ENCODE data around the gene FBXW8.

FBXW8 gene

DNA sequence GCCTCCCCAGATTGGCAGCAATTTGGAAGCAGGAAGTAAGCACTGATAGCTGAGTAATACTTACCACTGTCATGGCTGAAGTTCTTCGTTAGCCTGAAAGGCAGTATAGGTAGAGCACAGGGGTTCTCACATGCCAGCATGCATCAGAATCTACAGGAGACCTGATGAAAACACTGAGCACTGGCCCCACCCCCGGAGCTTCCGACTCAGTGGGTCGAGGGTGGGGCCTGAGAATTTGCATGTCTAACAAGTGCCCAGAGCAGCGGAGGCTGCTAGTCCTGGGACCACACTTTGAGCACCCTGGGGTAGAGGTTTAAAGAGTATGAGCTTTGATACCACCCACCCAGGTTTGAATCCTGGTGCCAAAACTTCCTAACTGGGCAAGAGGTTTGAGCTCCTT is 89.6 kb downstream of the FBXW8 start:
- no peak for DNase-seq

DNA sequence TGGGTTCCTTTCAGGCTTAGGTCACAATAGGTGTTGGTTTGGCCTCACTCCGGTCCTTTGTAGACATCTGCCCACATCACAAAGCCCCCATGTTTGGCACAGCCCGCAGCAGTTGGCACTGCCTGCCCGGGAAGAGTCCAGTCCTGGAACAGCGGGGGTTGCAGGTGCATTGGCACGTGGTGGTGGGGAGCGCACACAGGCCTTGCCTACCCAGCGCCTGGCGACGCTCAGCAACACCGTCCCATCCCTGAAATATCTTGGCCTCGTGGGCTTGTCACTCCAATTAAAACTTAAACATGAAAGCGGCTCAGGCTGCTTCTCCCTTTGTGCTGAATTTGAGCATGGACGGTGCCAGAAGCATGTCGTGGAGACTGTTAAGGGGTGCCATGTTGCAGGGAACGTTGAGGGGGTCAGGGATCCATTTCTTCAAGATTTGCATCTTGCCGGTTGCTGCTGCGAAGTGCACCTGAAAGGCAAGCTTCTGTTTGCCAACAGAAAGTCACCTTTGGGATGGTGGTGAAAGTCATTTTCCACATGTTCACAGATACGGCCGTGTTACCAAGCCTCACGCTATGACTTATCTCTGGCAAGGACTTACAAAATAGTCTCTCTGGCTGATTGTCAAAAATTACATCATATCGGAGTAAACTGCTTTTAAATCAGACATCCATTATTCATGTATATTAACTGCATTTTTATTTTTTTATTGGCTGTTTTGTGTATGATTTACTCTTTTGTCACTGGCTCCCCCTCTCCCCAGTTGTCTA is 91.5 kb downstream of the FBXW8 start:
- no peak for DNase-seq

DNA sequence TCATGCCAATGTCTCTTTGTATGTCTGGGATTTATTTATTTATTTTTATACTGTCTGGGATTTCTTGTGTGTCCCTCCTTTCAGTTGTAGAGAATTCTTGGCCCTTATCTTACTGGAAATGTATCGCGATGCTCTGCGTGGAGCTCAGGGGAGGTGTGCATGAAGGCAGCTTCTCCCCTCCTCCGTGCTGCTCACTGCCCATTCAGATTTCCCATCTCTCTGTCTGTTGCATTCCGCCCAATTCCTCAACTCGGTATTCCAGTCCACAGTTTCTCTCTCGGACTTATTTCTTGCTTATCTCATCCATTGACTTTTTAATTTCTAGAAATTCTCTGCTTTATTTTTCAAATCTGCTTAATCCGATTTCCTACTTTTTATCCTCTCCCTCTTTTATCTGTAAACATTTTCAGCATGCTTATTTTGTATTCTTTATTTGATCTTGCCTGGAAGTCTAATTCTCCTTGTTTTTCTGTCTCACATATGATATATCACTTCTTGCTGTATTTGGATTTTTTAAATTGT is 93.2 kb downstream of the FBXW8 start:
- no peak for DNase-seq

DNA sequence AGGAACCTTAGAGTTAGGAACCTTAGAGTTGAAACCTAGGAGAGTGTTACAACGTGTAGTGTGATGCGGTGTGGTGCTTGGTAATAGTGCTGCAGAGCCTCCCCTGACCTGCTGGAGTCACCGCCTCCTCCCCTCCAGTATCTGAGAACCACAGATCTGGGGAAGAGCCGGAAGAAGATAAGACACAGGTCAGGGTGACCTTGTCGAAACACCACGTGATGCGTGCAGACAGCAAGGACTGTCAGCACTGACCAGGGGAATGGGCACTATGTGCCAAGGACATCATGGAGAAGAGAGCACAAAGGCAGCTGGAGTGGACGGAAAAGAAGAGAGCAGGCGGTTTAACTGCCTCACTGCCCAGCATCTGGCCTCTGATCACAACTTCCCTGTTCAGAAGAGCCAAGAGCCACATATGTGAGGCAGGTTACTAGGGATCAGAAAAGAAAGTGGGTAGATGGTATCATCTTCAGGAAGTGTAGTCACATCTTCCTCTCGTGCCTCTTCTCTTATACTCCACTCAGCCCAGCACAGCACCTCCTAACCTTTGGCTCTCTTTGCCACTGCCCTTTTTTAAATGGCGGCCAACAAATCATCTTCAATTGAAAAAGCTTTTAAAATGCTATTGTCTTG is 94.8 kb downstream of the FBXW8 start:
- no peak for DNase-seq

DNA sequence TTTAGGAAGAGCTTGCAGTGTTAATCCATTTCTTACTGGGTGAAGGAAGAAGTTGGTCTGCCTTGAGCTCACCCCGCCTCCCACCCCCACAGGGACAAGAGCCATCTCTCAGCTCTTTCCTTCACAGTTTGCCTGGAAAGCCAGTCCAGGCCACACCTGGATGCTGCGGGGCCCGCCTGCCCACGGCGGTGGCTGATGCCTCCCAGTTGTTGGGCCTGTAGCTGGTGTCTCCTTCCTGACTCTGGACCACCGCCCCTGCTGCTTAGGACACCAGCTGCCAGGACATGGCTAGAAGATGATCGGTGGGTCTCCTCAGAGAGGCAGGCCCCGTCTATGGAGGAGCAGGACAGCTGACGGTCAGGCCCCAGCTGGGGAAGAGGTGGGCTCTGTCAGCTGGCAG is 95.6 kb downstream of the FBXW8 start:
- no peak for DNase-seq

DNA sequence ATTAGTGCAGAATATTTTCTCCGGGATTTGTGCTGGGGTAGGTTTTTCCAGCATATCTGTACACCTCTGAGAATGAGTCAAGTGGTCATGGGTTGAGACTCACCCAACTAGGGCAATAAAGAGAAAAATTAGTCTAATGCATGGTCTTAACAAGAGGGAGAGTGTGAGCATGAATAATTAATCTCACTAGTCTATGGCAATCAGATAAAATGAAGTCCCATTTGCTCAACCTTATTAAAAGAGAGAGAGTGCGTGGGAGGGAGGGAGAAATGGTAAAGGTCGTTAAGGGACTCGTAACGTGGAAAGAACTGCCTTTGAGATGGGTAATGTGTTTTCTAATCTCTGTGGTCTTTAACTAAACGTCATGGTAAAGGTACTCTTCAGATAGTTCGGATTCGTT is 96.8 kb downstream of the FBXW8 start:
- no peak for DNase-seq

DNA sequence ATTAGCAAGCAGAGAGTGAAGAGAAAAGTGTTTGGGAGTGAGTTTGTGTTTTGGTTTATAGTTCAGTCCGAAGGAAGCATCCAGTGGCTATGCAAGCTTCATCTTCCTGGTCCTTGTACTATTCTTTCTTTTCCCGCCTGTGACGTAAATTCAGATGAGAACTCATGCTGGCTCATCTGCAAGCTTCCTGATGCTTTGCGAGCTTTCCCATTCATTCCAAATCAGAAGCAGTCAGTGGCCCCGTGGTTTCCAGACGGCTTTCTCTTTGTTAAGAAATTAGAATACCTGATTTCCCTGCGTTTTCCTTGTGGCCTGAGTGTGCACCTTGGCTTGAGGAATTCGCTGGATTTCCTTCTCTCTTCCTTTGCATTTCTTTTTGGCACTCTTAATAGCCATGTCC is 99.0 kb downstream of the FBXW8 start:
- DNase-seq: no peak

DNA sequence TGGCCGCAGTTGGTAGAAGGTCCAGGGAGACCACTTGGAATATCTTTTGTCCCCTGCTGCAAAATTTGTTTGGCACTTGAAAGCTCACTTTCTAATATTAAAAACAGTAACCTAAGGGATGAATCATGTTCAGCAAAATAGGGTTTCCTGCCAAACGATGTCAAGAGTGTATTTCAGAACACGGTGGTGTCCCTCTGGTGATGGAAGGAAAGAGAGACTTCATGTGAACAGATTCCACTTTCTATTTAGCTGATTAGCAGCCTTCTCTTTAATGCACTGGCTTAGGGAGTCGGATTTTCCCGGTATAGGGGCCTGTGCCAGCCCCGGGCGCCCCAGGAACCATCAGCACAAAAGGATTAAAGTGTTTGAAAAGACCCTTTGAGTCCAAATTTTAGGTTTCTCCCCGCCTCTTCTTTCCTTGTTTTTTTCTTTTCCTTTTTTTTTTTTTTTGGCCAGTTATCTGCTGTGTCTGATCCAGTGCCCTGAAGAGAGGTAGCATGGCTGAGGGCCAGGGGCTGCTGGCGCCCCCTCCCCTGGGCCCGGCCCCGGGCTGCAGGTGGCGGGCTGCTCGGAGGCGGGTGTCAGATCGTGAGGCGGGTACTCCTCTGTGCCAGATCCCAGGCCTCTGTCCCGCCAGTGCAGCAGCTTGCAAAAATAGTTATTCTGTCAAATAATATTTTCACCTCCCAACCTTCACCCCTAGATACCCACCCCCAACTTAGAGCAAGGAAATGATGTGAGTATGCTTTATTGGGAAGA is 100.1 kb downstream of the FBXW8 start:
- no peak for DNase-seq

DNA sequence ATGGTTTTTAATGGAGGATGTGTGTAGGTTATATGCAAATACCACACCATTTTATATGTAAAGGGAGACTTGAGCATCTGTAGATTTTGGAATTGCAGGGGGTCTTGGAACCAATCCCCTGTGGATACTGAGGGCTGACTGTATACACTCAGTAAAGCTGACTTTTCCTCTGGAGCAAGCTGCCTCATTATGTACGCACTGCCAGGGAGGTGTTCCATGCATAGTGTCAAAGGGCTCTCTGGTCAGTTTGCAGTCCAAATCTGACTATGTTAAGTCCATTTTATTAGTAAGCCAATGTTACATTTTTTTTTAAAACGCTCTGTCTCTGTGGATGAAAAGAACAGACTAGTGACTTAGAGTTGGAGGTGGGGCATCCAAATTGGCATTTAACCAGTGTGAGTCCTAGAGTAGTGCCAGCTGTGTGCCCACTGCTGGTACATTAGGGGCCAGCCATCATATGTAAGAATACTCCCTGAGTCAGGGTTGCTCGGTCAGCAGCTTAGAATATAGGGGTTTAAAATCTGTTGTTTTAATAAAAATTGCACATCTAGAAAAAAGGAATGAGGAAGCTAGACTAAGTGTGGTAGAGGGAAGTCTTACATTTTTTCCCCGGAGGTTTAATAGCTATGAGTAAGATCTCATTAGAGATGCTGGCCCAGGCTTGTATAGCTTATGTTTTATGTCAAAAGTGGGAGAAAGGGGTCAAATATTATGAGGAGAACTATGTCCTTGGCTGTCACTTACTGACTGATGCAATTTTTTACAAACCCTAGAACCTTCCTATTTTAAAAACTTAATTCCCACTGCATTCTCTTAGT is 101.4 kb downstream of the FBXW8 start:
- DNase-seq: no peak

DNA sequence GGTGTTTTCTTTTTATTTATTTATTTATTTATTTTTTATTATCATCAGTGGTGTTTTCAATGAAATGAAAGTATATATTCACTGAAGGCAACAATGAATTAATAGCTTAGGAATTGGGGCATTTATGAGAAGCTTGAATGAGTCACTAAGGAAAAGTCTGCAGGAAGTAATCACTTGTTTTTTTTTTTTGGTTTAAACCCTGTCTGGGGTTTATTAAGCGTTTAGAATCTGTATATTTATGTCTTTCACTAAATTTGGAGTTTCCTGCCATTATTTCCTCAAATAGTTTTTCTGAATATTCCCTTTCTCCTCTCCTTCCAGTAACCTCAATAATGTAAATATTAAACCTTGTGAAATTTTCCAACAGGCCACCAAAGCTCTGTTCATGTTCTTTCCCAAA is 103.0 kb downstream of the FBXW8 start:
- DNase-seq: no peak

DNA sequence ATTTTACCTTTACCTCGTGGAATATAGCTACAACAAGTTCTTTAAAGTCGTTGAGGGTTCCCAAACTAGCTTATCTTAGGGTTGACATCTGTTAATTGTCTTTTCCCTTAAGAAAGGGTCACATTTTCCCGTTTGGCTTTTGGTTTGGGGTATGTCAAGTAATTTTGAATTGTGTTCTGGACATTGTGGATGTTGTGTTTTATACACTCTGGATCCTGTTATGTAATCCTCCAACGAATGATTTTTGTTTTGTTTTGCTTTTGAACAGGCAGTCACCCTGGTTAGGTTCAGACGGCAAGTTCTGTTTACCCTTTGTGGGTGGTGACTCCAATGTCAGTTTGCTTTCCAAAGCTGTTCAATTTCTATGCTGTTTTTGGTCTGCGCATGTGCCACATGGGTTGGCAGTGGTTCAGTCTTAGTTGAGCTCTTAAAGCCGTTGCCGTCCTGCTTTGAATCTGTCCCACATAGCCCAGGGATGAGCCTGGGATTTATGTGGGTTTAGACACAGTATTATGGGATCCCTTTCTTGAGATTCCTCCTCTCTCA is 103.7 kb downstream of the FBXW8 start:
- no peak for DNase-seq

DNA sequence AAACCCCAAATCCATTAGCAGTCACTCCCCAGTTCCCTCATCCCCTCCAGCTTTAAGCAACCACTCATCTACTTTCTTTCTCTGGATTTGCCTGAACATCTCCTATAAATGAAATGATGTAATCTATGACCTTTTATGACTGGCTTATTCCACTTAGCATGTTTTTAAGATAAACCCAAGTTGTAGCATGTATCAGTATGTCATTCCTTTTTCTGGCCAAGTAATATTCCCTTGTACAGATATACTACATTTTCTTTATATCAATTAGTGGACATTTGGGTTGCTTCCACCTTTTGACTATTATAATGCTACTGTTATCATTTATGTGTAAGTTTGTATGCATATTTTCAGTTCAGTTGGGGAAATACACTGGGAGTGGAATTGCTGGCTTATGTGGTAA is 105.1 kb downstream of the FBXW8 start:
- no peak for DNase-seq

DNA sequence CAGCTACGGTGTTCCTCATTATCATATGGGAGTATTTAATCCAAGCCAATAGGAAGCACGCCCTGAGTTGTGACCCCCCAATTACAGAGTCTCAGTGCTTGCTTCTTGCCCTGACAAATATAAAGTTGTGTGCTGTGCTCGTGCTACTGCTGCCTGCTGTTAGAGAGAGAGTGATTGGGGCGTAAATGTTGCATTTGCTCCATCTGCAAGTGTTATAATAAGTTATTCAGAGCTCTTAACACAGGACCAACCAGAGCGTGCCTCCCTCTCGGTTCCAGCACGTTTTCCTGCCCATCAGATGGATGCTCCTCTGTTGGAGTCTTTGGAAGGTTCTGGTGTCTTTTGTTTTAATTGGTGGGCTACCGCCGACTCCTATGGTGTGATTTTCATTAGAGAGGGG is 107.1 kb downstream of the FBXW8 start:
- DNase-seq: no peak

DNA sequence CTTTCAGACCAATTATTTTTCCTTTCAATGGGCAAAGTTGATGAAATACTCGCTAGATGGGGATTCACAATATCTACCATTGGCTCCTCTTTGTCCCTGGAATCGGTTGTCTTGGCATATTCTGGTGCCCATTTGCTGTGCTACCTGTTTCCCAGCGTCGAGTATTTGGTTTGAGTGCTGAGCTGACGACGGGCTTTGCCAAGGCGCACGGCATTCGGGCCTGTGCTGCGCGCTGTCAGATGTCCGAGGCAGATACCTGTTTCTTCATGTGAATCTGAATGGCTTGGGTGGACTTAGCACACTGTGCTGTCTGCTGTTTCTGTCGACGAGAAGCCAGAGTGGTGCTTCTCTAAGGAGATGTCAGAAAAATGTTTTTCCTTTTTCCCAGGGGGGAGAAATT is 107.5 kb downstream of the FBXW8 start:
- no peak for DNase-seq

DNA sequence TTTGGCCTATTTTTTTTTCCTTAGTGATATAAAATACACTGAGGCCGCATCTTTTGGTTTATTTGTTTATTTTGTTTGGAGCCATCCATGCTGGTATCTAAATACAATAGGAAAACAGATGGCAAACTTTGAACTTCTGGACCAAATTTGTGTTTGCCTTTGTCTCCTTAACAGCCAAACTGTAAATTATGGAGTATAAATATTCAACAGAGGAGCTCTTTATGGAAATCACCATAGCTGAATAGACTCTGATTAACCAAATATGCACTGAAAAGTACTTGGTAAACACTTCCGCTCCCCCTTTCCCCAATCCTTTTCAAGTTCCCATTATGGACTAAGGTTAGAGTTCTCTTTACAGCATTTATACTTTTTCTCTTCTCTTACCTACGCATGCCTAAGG is 107.9 kb downstream of the FBXW8 start:
- DNase-seq: no peak

DNA sequence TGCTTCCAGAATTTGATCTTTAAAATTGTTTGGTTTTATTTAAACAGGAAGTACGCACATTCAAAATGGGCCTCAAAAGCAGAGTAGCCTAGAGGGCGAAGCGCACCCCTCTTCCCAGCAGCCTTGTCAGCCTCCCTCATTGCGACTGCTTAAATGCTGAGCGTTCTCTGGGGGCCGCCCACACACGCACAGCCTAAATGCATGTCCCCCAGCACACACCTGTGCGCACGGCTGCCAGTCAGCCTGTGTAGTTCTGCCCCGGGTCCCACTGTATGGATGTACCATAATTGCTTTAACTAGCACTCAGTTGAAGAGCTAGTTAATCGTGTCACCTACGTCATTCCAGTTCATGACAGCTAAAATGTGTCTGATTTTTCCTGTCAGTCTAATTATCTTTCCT is 109.1 kb downstream of the FBXW8 start:
- no peak for DNase-seq

DNA sequence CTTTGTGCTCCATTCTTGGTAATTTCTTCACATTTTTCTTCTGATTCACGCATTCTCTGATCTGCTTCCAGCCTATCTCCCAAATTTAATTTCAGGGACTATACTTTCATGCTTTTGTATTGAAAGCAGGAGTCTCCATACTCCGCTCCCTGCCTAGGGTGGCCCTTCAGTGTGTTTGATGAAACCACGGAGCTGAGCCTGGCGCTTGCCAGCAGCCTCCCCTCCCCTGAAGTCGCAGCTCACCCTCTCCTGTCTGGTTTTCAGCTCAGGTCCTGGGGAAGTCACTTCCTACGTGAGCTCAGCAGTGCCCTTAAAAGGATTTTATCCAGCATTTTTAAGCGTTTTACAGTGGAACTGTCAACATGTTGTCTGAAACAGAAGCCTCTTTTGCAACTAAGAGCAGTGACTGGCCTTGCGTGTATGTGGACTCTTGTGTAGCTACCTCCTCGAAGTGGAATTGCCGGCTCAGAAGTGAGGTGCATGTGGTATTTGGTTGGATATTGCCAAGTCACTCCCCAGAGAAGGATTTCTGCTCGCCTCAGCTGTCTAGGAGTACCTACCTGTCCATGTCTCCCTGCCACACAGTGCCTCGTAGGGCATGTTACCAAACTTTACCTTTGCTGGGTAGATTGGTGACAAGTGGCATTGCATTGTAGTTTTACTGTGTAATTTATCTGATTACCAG is 109.9 kb downstream of the FBXW8 start:
- no peak for DNase-seq

DNA sequence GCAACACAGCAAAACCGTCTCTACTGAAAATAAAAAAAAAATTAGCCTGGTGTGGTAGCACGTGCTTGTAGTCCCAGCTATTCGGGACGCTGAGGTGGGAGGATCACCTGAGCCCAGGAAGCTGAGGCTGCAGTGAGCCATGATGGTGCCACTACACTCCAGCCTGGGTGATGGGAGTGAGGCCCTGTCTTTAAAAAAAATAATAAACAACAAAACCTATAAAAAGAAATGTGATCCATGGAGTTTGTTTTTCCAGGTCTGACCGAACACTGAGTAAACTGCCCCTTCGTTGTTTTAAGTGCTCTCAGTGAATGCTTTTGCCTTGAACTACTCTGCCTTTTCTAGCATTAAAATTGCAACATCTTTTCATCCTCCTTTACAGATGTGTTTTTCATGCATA is 111.7 kb downstream of the FBXW8 start:
- no peak for DNase-seq

DNA sequence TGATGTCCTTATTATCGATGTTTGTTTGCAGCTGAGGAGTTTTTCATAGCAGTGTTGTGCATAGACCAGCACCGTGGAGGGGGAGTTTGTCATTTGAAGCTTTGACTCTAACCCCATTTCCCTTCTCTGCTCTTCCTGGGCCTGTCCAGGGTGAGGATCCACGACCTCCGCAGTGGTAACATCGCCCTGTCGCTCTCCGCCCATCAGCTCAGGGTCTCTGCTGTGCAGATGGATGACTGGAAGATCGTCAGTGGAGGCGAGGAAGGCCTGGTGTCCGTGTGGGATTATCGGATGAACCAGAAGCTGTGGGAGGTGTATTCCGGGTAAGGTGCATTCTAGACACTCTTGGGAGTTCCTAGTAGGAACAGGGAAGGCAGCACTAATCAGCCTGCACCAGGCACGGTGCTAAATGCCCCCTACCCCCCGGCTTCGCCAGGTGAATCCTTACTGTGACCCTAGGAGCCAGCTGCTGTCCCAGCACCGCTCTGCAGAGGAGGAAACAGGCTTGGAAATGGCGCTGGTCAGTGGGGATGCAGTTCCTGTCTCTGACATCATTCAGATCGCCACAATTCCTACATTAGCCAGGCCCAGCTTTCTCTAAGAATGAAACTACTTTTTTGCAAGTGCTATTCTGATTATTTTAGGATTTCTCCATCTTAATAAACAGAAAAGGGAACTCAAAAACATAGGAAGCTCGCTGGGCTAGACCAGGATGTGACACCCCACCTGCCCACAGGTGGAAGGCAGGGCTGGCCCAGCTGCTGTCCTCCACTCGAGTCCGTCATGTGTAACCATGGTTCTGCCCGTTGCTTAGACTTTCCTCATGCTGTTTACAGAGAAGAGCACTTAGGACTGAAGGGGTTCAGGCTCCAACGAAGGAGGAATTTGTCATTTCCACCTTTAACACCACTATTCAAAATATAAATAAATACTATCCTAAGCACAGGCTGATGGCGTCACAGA is 113.5 kb downstream of the FBXW8 start:
- DNase-seq: no peak

DNA sequence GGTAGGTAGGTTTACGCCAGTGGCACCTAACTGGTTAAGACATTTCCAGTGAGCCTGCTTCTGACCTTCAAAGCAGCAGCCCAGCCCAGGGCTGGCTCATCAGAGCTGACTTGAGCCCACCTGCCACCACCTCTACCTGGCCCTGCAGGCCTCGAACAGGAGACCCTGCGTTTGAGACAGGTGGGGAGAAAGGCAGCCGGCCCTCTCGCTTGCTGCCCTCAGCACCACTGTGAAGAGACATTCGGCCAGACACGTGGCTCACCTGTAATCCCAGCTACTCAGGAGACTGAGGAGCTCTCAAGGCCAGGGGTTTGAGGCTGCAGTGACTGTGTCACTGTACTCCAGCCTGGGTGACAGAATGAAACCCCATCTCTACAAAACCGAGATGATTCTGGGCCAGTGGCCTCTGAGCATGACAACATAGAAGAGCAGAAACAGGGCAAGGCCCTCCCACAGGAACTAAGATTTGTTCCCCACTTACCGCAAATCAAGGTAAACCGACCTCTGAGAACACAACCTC is 114.3 kb downstream of the FBXW8 start:
- DNase-seq: no peak

Measured in OCI-M1 (cell line).